Activated naive CD8-positive, alpha-beta T cell treated with anti-CD3 and anti-CD28 coated beads, Interleukin-2, amount 50 U/mL, for 16 hours (primary cell): ENCODE data around the gene GPALPP1.
"Not testable (repeated sequence)": the region's sequence is repeated elsewhere in the genome, so short reads cannot be mapped to it uniquely, and the experiment has no call there.

Source experiments
- DNase-seq: peaks from one replicate; pipeline ENCODE4 v3.0.0-alpha.2; 2020; ENCODE audit warnings: low read depth, low spot score

Gene GPALPP1

DNA sequence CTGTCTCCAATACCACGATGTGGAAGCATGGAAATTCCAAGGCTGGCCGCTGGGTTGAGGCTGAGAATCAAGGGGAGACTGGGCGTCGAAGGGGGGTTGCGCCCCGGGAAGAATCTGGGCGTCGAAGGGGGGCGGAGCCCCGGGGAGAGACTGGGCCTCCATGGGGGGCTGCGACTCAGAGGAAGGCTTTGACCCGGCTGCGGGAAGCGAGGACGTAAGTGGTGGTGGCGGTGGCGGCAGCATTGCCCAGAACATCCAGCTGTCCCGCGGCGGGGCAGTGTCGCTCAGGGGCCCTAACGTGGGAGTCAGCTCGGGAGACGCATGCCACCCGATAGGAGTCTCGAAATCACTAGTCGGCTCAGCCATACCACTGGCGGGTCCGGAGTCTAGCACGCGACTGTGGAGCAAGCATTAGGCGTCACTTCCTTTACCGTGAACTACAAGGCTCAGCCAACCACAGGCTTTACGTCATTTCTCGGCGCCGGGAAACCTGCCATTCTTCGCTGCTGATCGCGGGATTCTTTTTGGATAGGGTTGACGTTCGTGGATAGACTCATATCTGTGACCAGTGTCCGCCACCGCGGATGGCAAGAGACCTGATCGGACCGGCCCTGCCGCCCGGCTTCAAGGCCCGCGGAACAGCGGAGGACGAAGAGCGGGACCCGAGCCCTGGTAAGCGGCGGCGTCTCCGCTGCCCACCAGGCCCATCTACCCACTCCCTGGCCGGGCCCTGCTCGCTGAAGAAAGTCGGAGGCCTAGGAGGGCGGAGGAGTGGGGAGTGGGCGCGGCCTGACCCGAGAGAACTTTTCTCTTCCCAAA lies at the start of gene GPALPP1, which contains the start of gene NUFIP1:
Gene GPALPP1, plus strand, starts transcription at position 468 of the 819 bp plus-strand sequence. Its CDS starts 117 bp downstream, at position 585.
Gene NUFIP1, minus strand, starts transcription at position 401 of the 819 bp plus-strand sequence. Its CDS starts 35 bp downstream, at position 366.
- DNase-seq = peak; percentile 84

DNA sequence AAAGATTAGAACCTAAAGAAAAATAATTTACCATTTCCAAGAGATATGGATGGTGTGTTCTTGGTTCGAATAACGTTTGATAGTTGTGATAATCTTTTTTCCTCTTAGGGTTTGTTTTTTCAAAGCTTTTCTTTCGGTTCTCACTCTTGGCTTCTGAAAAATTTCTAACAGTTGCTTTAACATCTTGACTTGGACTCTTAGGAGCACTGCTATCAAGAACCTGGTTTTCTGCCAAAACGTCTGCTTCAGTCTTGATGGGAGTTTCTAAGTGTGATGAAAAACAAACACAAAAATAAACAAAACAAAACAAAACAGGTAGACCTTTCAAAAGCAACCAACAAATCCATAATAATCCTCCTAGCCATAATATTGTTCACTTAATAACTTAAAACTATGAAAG lies 45.9 kb upstream of the GPALPP1 start:
- not testable (repeated sequence) for DNase-seq

GRCh38 chr13:44951184-44951583 lies 38.2 kb upstream of the GPALPP1 start:
- no peak for DNase-seq

GRCh38 chr13:44952671-44953070 lies 36.7 kb upstream of the GPALPP1 start:
- no peak for DNase-seq

DNA sequence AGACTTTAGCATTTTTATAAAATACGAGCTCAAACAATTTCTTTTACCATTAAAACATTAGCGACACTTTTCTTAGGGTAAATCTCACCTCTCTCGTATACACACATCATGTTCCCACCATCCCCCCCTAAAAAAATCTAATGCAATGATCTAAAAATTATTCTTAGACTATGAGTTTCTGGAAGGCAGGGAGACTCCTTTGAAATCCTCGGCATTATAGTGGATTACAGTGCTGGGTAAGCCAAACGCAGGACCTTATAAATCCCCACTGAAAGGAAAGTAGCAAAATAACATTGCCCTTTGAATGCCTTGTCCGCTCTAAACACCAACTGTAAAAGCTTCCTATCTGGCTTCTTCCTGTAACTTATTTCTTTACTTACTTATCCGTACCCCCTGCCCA lies 35.1 kb upstream of the GPALPP1 start:
- DNase-seq = no peak

DNA sequence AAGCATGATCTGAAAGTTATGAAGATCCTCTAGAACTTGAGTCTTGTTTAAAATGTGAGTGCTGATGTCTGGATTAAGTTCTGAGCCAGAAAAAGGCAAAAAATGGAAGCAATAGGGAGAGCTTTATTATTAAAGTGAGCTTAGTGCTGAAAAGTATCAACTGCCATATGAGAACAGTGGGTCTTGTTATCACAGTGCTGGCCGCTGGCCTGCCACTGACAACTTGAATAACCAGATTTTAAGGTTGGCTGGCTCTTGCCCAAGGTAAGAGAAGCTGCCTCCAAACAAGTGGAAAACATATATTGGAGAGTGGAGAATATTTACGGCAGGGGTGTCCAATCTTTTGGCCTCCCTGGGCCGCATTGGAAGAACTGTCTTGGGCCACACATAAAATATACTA lies 33.9 kb upstream of the GPALPP1 start:
- no peak for DNase-seq

- DNase-seq = no peak
These were observed 27.3 kb upstream of the GPALPP1 start for GRCh38 chr13:44961997-44962396.

DNA sequence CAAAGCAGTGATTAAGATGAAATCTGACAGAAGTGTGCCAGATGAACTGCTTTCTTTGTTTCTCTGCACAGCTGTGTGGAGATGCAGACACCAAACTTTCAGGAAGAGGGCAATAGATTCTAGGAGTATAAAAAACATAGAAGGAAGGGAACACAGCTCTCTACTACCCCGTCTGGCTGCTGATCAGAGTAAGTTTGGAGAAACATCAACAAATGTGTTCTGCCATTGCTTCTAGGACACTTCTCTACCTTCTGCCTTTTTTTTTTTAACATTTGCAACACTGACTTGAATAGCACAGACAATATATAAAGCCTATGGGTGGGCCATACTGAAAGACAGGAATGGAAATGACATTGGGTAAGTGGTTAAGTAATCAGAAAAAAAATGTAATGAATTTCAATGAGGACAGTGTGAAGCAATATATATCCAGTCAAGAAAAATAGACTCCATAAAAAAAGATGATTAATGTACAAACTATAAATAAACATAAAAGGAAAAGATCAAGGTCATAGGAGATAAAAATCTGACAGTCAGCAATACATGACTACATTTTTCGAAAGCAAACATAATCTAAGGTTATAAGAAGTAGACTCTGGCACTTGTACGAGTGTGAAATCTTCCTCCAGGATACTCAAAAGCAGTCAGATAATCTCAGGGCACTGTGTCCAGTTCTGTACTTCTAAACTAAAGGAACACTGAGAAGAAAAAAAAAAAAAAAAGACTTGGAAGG lies 21.5 kb upstream of the GPALPP1 start:
- DNase-seq = no peak

DNA sequence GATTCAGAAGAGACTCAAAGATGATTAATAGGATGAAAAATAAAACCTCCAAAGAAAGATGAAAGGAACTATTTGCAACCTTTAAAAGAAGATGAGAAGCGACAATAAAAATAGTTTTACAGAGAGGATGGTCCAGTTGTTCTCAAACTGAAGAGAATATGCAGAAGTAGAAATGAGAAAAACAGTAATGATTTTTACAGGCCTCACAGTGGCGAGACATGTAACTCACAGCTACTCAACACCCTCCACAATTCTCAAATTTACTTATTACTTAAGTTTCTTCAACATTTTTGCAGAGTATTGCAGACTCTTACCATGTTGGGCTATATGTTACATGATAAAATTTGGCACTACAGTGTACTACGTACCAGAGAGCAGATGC lies 20.9 kb upstream of the GPALPP1 start:
- DNase-seq = no peak

GRCh38 chr13:44969551-44970484 lies 19.5 kb upstream of the GPALPP1 start:
- DNase-seq = no peak

GRCh38 chr13:44971656-44972595 lies 17.4 kb upstream of the GPALPP1 start:
- no peak for DNase-seq

- DNase-seq = no peak
These were observed 16.3 kb upstream of the GPALPP1 start for GRCh38 chr13:44972956-44973581.

DNA sequence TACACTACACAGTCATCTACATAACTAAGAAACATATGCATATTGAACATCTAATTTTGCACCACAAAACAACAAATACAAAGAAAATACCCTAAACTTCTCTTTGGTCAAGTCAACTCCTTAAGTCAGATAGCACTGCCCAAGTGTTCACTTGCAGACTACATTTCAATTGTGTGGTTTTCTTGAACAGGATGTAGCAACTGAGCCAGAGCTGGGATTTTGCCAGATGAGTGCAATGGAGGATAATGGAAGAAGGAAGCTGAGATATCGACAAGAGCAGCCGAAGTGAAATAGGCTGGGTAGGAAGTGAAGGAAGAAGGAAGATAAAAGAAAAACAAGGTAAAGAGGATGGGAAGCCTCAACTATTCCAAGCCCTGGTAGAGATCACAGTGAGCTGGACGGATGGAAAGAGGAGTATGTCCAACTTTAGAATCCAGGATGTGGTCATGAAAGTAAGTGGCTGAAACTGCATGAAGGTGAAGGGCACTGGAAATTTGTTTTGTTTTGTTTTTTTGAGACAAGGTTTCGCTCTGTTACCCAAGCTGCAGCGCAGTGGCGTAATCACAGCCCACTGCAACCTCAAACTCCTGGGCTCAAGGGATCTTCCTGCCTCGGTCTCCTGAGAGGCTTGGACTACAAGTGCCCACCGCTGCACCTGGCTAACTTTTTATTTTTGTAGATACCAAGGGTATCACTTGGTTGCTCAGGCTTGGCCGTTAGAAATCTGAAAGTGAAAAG lies 15.1 kb upstream of the GPALPP1 start:
- no peak for DNase-seq

- no peak for DNase-seq
These were observed 13.1 kb upstream of the GPALPP1 start for GRCh38 chr13:44976196-44976595.

- no peak for DNase-seq
These were observed 12.3 kb upstream of the GPALPP1 start for GRCh38 chr13:44976949-44977583.

- no peak for DNase-seq
These were observed 11.0 kb upstream of the GPALPP1 start for GRCh38 chr13:44978328-44978727.

DNA sequence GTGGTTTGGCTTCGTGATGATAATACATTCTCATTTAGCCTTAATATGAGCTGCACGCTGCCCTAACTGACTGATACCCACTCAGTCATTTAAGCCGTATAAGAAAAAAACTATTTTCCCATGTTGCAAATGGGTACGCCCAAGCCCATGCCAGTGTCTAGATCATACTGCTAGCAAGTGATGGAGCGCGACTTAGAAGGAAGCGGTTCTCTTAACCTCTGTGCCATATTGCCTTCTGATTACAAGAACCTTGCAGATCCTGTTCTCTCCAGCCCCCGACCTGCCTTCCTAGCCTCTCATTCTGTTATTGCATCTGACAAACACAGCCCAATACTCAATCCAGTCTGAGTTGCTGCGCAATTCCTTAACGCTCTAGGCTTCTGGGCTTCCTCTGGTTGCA lies 603 bp downstream of the GPALPP1 start:
- DNase-seq = no peak

DNA sequence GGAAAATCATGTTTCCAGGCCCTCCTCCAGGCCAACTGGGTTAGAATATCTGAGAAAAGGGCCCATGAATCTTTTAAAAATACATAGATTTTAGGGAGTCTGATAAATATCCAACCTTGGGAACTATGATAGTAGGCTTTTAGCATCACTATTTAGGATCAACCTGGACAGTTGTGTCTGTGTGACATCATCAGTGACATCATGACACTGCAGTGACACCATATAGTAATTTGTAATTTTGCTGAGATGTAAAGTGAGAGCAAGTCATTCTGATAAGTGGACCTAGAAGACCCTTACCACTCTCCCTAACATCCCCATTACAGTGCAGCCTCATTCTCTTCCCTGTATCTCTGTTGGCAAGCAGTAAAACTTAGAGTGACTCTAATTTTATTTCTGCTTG lies 14.1 kb downstream of the GPALPP1 start:
- no peak for DNase-seq

DNA sequence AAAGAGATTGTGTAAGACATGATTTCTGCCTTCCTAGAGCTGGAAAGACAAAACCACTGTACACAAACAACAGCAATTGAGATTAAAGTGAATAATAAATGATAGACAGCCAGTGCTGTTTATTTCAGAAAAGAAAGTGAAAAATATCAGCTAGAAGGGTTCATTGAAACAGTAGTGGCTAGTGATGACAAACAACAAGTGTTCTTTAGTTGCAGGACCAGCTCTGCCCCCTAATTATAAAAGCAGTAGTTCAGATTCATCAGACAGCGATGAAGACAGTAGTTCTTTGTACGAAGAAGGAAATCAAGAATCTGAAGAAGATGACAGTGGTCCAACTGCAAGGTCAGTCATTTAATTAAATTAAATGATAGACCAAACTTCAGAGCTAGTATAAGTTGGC lies 14.8 kb downstream of the GPALPP1 start:
- no peak for DNase-seq
